Caco-2 (cell line): ENCODE results near the gene GRK7. TPM values are rescaled to one million over a fixed set of nuclear protein-coding genes. Genes with fewer than 3 reads are reported as not detected.

ENCODE experiments used
- BruUV-seq: library from RNA; stranded (reverse); fragments of 400-500 nt; replicated peaks from 2 replicates; lab custom pipeline; 2021; lab: Mats Ljungman, UMichigan
- CTCF ChIA-PET: fragments of 300-600 bp; sonication (Branson Sonifier 250); formaldehyde crosslinking; loops from one replicate; lab custom pipeline; 2022; ENCODE audit warnings: antibody characterized with exemption; lab: Charles Lee
- POLR2A ChIA-PET: fragments of 300-600 bp; sonication (Branson Sonifier 250); formaldehyde crosslinking; loops from one replicate; lab custom pipeline; 2022; ENCODE audit warnings: antibody characterized with exemption; lab: Charles Lee
- DNase-seq, 2 experiments: peaks; one replicate each; pipeline versions ENCODE4 v3.0.0 to v3.0.0-alpha.2; 2020 to 2022
- H3K27me3 ChIP-seq: replicated peaks from 2 replicates; pipeline ENCODE4 v1.6.0; 2011; ENCODE audit warnings: low read length; ENCODE audit not compliant: control insufficient read depth, insufficient read depth
- H3K36me3 ChIP-seq: 2 replicates; pipeline ENCODE4 v1.5.1; 2011; ENCODE audit warnings: low read length; ENCODE audit not compliant: control insufficient read depth, insufficient read depth
- H3K4me1 ChIP-seq: fragments of 250-450 bp; sonication (Bioruptor Pico); 2 replicates; pipeline ENCODE4 v1.5.1; 2020; ENCODE audit warnings: mild to moderate bottlenecking
- H3K4me3 ChIP-seq: 2 replicates; pipeline ENCODE4 v1.5.1; 2011; ENCODE audit warnings: low read depth, mild to moderate bottlenecking, control low read depth, low read length
- H3K9me3 ChIP-seq: fragments of 250-450 bp; sonication (Bioruptor Pico); 2 replicates; pipeline ENCODE4 v1.5.1; 2020; ENCODE audit warnings: mild to moderate bottlenecking, moderate library complexity
- H3K27ac Mint-ChIP-seq: one replicate; pipeline ENCODE4 v1.8.0; 2022; ENCODE audit warnings: mixed read lengths; ENCODE audit not compliant: unreplicated experiment
- H3K27me3 Mint-ChIP-seq: one replicate; pipeline ENCODE4 v1.8.0; 2022; ENCODE audit warnings: mixed read lengths; ENCODE audit not compliant: insufficient read depth, unreplicated experiment
- H3K36me3 Mint-ChIP-seq: one replicate; pipeline ENCODE4 v1.8.0; 2022; ENCODE audit warnings: mild to moderate bottlenecking, mixed read lengths; ENCODE audit not compliant: insufficient read depth, unreplicated experiment
- H3K4me1 Mint-ChIP-seq: one replicate; pipeline ENCODE4 v1.8.0; 2022; ENCODE audit warnings: low read depth, mixed read lengths; ENCODE audit not compliant: unreplicated experiment
- H3K4me3 Mint-ChIP-seq: one replicate; pipeline ENCODE4 v1.8.0; 2022; ENCODE audit warnings: mild to moderate bottlenecking, moderate library complexity, mixed read lengths; ENCODE audit not compliant: unreplicated experiment
- H3K9me3 Mint-ChIP-seq: one replicate; pipeline ENCODE4 v1.8.0; 2022; ENCODE audit warnings: mixed read lengths; ENCODE audit not compliant: unreplicated experiment
- intact Hi-C: fragments of 100-400 bp; cut with micrococcal nuclease; formaldehyde crosslinking; loops from one replicate; pipeline ENCODE4 v1.10.0; 2022; ENCODE audit not compliant: unreplicated experiment
- total RNA-seq: library from RNA; stranded (reverse); gene quantifications from 2 replicates; pipeline ENCODE4 v1.2.3, GENCODE V29; 2022
- TF ChIP-seq, protein P1 (sequence below), 2 experiments: fragments of 200-600 bp in 1 of 2; IDR thresholded peaks; 1 replicate in 1 of 2; 2 replicates in 1 of 2; pipeline versions ENCODE4 v1.5.1 to v1.8.0; 2011 to 2022; ENCODE audit warnings: antibody characterized with exemption in 1 of 2, control low read depth in 1 of 2, inconsistent platforms in 1 of 2, low read depth in 1 of 2, low read length in 1 of 2, mild to moderate bottlenecking in 1 of 2, moderate library complexity in 1 of 2; ENCODE audit not compliant: insufficient read depth in 1 of 2, severe bottlenecking in 1 of 2, unreplicated experiment in 1 of 2

GRK7 gene
- total RNA-seq, 1 experiment from 2014 or later: not detected

- no peak for DNase-seq
- Mint-ChIP-seq H3K27ac (no peak overlapping the region), H3K4me3 (no peak overlapping the region), H3K4me1 (no peaks in the 10 kb centered on the region), H3K36me3 (no peaks in the 10 kb centered on the region), H3K9me3 (no peaks in the 10 kb centered on the region), H3K27me3 (no peaks in the 10 kb centered on the region)
- no TSS peak for BruUV-seq
- TF ChIP-seq, protein P1, sequence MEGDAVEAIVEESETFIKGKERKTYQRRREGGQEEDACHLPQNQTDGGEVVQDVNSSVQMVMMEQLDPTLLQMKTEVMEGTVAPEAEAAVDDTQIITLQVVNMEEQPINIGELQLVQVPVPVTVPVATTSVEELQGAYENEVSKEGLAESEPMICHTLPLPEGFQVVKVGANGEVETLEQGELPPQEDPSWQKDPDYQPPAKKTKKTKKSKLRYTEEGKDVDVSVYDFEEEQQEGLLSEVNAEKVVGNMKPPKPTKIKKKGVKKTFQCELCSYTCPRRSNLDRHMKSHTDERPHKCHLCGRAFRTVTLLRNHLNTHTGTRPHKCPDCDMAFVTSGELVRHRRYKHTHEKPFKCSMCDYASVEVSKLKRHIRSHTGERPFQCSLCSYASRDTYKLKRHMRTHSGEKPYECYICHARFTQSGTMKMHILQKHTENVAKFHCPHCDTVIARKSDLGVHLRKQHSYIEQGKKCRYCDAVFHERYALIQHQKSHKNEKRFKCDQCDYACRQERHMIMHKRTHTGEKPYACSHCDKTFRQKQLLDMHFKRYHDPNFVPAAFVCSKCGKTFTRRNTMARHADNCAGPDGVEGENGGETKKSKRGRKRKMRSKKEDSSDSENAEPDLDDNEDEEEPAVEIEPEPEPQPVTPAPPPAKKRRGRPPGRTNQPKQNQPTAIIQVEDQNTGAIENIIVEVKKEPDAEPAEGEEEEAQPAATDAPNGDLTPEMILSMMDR (IDR thresholded peaks at IDR 0.05; ENCODE audit: insufficient read depth in 1 of 2, low read depth in 1 of 2, low read length in 1 of 2, severe bottlenecking in 1 of 2, unreplicated experiment in 1 of 2): no peak
- Histone ChIP-seq H3K4me3 (no peak overlapping the region), H3K36me3 (no peaks in the 10 kb centered on the region), H3K9me3 (no peaks in the 10 kb centered on the region), H3K4me1 (no peaks in the 10 kb centered on the region), H3K27me3 (no peaks in the 10 kb centered on the region)
- POLR2A ChIA-PET: no interaction called here
- intact Hi-C loops: no loop called here
- CTCF ChIA-PET: no interaction called here
These were observed 29.3 kb downstream of the GRK7 start for GRCh38 chr3:141792495-141792894.

GRCh38 chr3:141793476-141794260 lies 30.5 kb downstream of the GRK7 start:
- H3K4me1 ChIP-seq: no peaks in the 10 kb centered on the region
- POLR2A ChIA-PET: no interaction called here

DNA sequence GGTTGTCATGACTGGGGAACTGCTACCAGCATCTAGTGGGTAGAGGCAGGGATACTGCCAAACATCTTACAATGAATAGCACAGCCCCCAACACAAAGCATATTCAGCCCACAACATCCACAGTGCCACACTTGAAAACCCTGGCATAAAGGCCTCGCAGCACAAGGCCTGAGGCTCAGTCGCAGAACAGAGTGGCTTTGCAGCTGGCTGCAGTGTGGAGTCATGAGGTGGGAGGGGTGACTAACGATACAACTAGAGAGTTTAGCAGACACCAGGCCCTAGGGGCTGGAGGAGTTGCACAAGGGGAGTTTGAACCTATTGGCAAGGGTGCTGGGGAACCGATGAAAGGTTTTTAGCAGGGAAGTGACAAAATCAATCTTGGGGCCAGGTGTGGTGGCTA lies 32.1 kb downstream of the GRK7 start:
- H3K27ac Mint-ChIP-seq: no peak overlapping the region

More at GRCh38 chr3:141793476-141794260, 30.5 kb downstream of the GRK7 start:
- H3K4me1 Mint-ChIP-seq: no peaks in the 10 kb centered on the region
- no peak overlapping the region for H3K4me3 ChIP-seq
- no peak for DNase-seq
- intact Hi-C loops: no loop called here
- no peaks in the 10 kb centered on the region for H3K9me3 ChIP-seq
- CTCF ChIA-PET: no interaction called here
- no peak overlapping the region for H3K27ac Mint-ChIP-seq
- H3K4me3 Mint-ChIP-seq: no peak overlapping the region
- no peaks in the 10 kb centered on the region for H3K36me3 ChIP-seq
- no TSS peak for BruUV-seq
- TF ChIP-seq, protein P1 (IDR thresholded peaks at IDR 0.05; ENCODE audit: insufficient read depth in 1 of 2, low read depth in 1 of 2, low read length in 1 of 2, severe bottlenecking in 1 of 2, unreplicated experiment in 1 of 2): no peak
- H3K27me3 ChIP-seq: no peaks in the 10 kb centered on the region
- H3K27me3 Mint-ChIP-seq: no peaks in the 10 kb centered on the region
- no peaks in the 10 kb centered on the region for H3K36me3 Mint-ChIP-seq
- no peaks in the 10 kb centered on the region for H3K9me3 Mint-ChIP-seq

More for the DNA sequence above, 32.1 kb downstream of the GRK7 start:
- Mint-ChIP-seq H3K9me3 (no peaks in the 10 kb centered on the region), H3K27me3 (no peaks in the 10 kb centered on the region), H3K36me3 (no peaks in the 10 kb centered on the region), H3K4me1 (no peaks in the 10 kb centered on the region), H3K4me3 (no peak overlapping the region)
- CTCF ChIA-PET: no interaction called here
- Histone ChIP-seq H3K36me3 (no peaks in the 10 kb centered on the region), H3K4me3 (no peak overlapping the region), H3K9me3 (no peaks in the 10 kb centered on the region), H3K27me3 (no peaks in the 10 kb centered on the region), H3K4me1 (no peaks in the 10 kb centered on the region)
- POLR2A ChIA-PET: no interaction called here
- intact Hi-C loops: no loop called here
- TF ChIP-seq, protein P1 (IDR thresholded peaks at IDR 0.05; ENCODE audit: insufficient read depth in 1 of 2, low read depth in 1 of 2, low read length in 1 of 2, severe bottlenecking in 1 of 2, unreplicated experiment in 1 of 2): no peak
- BruUV-seq: no TSS peak
- DNase-seq: no peak
